GM12801 (cell line): ENCODE data around the gene TAC3.

Source experiments
- TF ChIP-seq, protein P1 (sequence below): IDR thresholded peaks from one replicate; pipeline ENCODE4 v1.5.1; 2011; ENCODE audit warnings: control low read depth; ENCODE audit not compliant: insufficient read length; ENCODE audit errors: extremely low read depth

Gene TAC3

DNA sequence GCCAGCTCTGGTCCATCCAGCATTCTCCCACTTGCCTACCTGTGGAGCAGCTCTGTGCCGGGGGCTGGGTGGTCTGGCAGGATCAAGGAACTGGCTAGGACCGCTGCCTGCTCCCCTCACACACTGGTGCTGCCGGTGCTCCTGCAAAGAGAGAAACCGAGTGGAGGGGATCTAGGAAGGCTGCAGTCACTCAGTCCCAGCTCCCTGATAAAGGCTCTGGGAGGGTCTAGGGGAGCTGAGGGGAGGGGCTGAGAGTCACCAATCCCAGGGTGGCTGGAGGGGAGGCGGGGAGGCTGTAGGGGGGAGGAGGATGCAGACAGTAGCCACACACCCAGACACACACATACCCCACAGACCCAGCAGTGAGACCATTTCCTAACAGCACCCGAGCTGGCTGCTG lies at the start of gene TAC3:
Gene TAC3, minus strand, starts transcription at position 182 of the 400 bp plus-strand sequence. CDS start 732 bp downstream, outside the sequence.
- TF ChIP-seq, protein P1, sequence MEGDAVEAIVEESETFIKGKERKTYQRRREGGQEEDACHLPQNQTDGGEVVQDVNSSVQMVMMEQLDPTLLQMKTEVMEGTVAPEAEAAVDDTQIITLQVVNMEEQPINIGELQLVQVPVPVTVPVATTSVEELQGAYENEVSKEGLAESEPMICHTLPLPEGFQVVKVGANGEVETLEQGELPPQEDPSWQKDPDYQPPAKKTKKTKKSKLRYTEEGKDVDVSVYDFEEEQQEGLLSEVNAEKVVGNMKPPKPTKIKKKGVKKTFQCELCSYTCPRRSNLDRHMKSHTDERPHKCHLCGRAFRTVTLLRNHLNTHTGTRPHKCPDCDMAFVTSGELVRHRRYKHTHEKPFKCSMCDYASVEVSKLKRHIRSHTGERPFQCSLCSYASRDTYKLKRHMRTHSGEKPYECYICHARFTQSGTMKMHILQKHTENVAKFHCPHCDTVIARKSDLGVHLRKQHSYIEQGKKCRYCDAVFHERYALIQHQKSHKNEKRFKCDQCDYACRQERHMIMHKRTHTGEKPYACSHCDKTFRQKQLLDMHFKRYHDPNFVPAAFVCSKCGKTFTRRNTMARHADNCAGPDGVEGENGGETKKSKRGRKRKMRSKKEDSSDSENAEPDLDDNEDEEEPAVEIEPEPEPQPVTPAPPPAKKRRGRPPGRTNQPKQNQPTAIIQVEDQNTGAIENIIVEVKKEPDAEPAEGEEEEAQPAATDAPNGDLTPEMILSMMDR = no peak

DNA sequence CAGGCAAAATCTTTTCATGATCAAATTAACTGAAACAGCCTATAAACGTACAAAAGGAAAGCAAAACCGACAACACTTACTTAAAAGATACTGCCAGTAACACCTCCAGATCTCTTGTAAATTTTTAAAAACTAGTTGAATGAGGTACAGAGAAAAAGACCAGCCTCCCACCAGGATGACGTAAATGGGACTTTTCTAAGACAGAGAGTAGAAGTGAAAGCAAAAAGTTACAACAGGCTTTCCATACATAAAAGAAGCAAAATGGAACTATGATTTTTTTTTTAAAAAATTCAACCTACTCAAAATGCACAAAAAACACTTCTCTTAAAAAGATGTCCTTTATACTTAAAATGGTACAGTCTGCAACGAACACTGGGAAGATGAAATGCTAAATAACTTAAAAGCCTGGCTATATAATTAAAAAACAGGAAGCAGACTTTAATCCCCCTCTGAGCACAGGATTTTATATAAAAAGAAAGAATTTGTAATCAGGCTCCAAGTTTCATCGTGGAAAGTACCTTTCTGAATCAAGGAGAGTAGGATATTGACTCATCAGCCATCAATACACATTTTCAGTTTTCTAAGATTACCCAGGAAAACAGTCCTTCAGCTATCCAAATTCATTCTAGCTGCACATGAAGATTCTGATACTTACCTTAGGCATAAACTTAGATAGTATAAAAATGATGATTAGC lies 47.8 kb upstream of the TAC3 start:
- TF ChIP-seq, protein P1 = no peak

DNA sequence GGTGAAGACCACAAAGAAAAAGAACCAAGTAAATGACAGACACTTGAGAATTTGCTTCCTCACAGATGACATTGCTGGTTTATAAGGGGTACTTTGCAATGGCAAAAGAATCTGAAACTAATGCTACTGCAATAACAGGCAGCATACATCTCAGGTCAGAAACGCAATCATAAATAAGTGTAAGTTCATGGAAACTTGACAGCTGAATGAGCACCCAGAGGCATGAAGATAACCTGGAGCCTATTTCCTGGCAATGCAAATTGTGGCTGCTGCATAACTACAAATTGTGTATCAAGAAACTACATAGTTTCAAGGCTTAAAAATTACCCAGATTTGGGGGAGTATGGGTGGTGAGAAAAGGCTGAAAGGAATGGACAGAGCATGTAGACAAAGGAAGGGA lies 42.1 kb upstream of the TAC3 start:
- TF ChIP-seq, protein P1 = no peak

DNA sequence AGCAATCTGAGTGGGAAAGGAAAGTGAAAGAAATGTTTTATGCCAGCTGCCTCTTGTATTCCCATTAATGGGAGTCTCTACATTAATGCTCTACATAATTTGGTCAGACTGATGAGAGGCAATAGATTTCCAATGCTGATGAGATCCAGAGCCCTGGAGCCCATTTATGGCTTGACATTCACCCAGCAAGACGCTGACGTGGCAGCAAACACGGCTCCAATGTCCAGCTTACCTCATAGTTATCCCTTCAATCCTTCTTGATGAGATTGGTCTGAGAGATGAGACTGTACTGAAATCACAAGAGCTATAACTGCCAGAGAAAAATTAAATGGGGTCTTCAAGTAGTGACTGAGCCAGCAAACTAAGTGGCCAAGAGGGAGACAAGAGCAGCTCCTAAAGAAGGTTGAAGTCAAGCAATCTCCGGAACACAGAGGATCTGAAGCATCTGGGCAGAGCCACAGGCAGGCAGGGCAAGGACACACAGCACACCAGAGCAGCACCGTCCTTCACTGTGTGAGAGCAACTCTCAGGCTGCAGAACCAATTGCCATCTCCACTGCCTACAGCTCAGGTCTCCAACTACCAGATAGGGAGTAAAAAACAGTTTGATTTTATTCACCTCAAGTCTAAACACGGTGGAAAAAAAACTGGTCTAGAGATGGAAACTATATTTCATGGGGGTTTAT lies 40.9 kb upstream of the TAC3 start:
- TF ChIP-seq, protein P1 = no peak

DNA sequence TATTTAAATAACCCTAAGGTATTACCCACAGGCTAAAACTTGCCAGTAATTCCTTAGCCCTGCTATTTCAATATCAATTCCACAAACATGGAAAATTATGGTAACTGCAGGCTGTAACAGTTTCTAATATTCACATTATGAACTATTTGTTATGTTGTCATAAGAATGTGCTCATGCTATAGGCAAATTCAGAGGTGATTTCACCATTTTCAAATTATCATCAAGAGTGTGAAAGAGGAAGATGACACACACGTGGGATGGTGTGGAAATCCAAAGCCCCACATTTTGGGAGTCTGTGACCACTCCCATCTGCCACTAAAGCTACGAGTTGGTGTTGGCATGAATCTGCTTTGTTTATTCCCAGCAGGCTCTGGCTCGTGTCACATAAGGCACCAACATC lies 39.5 kb upstream of the TAC3 start:
- TF ChIP-seq, protein P1 = no peak

DNA sequence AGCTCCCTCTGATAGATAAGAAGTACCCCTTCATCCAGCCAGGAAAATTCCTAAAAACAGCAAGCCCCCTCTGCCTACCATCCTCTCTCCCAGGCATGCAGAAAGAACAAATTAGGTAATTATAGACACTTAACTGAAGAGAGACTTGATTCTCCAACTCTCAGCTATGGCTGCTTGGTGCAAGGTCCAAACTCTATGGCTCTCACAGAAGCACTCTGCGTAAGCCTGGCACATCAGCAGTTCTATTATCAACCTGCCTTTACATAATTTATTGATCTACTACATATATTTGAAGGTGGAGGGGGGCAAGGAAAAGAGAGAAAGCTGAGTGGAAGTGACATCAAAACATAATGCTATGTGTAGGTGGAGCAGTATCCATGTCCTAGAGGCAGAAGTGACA lies 34.7 kb upstream of the TAC3 start:
- TF ChIP-seq, protein P1 = no peak

DNA sequence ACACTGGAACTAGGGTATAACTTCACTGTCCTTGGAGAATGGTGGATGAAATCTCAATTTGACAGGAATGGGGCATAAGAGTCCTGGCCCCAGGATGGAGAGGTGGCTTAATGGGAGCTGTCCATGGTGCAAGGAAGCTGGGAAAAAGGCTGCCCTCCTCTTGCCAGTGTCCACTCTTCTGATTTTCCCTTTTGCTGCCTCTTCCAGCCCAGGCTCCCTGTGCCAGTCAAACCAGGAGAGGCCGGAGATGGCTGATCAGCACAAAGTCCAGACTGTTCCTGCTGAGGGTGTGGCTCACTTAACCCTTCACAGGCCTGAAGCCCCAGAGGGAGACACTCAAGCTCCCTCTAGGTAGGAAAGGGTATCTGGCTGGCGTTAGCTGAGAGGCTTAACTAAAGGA lies 33.6 kb upstream of the TAC3 start, which contains the start of gene MYO1A:
Gene MYO1A, minus strand, starts transcription at position 240 of the 400 bp plus-strand sequence. CDS start 1,806 bp downstream, outside the sequence.
- TF ChIP-seq, protein P1 = no peak
